ENCODE measurements around the gene SEPTIN12. TPM values are rescaled to one million over a fixed set of nuclear protein-coding genes. Genes with fewer than 3 reads are reported as not detected.

The SEPTIN12 gene
- total and polyA plus RNA-seq, 10 of the 15 experiments (the other 5 are each of a cell fraction or from before 2014, with no cell fraction given): not detected

DNA sequence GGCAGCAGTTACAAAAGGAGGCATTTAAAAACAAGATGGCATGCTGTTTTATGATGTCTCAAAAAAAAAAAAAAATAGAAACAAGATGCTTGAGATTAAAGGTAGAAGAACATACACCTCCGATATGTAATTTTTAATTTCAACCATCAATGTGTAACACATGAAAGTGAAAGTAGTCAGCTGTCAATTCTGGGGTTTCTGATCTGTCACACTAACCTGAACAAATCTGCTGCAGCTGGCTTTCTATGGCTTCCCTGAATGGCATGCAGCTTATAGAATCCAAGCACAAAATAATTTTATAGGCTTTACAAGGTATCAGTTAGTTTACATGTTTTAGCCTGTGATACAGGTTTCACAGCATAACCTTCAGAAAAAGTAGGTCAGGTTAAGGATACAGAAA is 45.4 kb upstream of the SEPTIN12 start:
- ChIA-PET POLR2A (interaction anchor here (0.8 kb wide), 1 partner anchor 9 kb away, joined by 5 read pairs; no protein-coding TSS in a partner anchor), CTCF (interaction anchor here (0.7 to 1.4 kb wide), 2 partner anchors 10 to 14 kb away, joined by 3 to 4 read pairs; no protein-coding TSS in a partner anchor), RAD21 (ENCODE audit: unreplicated experiment) (interaction anchor here (0.8 kb wide), 1 partner anchor 99 kb away, joined by 4 read pairs; the partner anchor contains the start of genes ANKS3 and DNAAF8), SMC1A (ENCODE audit: uncharacterized antibody, unreplicated experiment) (no interaction called here)
- Histone ChIP-seq H3K79me2 (ENCODE audit: control insufficient read depth, insufficient read depth, low read length) (no peaks in the 10 kb centered on the region), H3K4me3 (no peak overlapping the region), H3K9ac (ENCODE audit: control insufficient read depth, insufficient read depth, low read length) (no peak overlapping the region), H3K27ac (ENCODE audit: control insufficient read depth, insufficient read depth) (no peak overlapping the region), H3K27me3 (replicated peaks in 1 of 2; ENCODE audit: control insufficient read depth in 2 of 2, insufficient read depth in 2 of 2, low read length in 1 of 2) (no peaks in the 10 kb centered on the region), H3K9me3 (replicated peaks; ENCODE audit: control insufficient read depth, insufficient read depth, low read length) (no peaks in the 10 kb centered on the region), H3K36me3 (ENCODE audit: control insufficient read depth in 2 of 2, insufficient read depth in 2 of 2, low read length in 1 of 2) (peaks cover 22 to 41% of the 10 kb centered on the region in 2 experiments), H4K20me1 (ENCODE audit: control insufficient read depth, insufficient read depth) (no peaks in the 10 kb centered on the region), H3K4me1 (ENCODE audit: control insufficient read depth, insufficient read depth, low read length) (peaks cover 10% of the 10 kb centered on the region), H2AFZ (ENCODE audit: control insufficient read depth, low read depth, low read length) (no peak overlapping the region), H3K4me2 (ENCODE audit: control insufficient read depth, insufficient read depth) (no peak overlapping the region)
- no peak for DNase-seq (ENCODE audit: low read depth, low spot score)
- ATAC-seq: peak; percentile 61
- in situ Hi-C loops (cut with MboI) (no loop called here), intact Hi-C loops (cut with micrococcal nuclease; ENCODE audit: unreplicated experiment) (no loop called here)
- 0 out of 2 replicates have a peak, but pooled peaks have one; percentile 20 for TF ChIP-seq RUNX3 (IDR thresholded peaks at IDR 0.05; ENCODE audit: low read length)
- TF ChIP-seq, protein P1, sequence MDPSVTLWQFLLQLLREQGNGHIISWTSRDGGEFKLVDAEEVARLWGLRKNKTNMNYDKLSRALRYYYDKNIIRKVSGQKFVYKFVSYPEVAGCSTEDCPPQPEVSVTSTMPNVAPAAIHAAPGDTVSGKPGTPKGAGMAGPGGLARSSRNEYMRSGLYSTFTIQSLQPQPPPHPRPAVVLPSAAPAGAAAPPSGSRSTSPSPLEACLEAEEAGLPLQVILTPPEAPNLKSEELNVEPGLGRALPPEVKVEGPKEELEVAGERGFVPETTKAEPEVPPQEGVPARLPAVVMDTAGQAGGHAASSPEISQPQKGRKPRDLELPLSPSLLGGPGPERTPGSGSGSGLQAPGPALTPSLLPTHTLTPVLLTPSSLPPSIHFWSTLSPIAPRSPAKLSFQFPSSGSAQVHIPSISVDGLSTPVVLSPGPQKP (IDR thresholded peaks at IDR 0.05; ENCODE audit: low read depth, low read length): no peak
- TF ChIP-seq SREBF2 (IDR thresholded peaks at IDR 0.05; ENCODE audit: low read length): no peak
- no peak for TF ChIP-seq MXI1 (IDR thresholded peaks at IDR 0.05; ENCODE audit: low read depth, low read length)
- TF ChIP-seq, protein P2, sequence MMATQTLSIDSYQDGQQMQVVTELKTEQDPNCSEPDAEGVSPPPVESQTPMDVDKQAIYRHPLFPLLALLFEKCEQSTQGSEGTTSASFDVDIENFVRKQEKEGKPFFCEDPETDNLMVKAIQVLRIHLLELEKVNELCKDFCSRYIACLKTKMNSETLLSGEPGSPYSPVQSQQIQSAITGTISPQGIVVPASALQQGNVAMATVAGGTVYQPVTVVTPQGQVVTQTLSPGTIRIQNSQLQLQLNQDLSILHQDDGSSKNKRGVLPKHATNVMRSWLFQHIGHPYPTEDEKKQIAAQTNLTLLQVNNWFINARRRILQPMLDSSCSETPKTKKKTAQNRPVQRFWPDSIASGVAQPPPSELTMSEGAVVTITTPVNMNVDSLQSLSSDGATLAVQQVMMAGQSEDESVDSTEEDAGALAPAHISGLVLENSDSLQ (IDR thresholded peaks at IDR 0.05): peak; percentile 62; the same call in 1 of the 2 replicates
- TF ChIP-seq BMI1 (IDR thresholded peaks at IDR 0.05; ENCODE audit: borderline replicate concordance): no peak
- TF ChIP-seq ZNF384 (IDR thresholded peaks at IDR 0.05; ENCODE audit: borderline replicate concordance, low read depth, low read length): no peak
- no TSS peak for BruUV-seq (replicated peaks)
- WGBS (ENCODE audit: insufficient coverage, insufficient replicate concordance, low lambda C conversion rate, missing lambda C conversion rate): 100% methylated on average over 1 of the region's 1 CpG
- no peak for FAIRE-seq
